Left renal pelvis (tissue), 4 donors: ENCODE data around the gene ACSL5. TPM values are rescaled to one million over a fixed set of nuclear protein-coding genes. Genes with fewer than 3 reads are reported as not detected.
"Not testable (repeated sequence)": the region's sequence is repeated elsewhere in the genome, so short reads cannot be mapped to it uniquely, and the experiment has no call there.

ENCODE experiments used
- DNase-seq, 4 donors: peaks; one replicate each; pipeline ENCODE4 v3.0.0-alpha.2; 2013; ENCODE audit warnings: low read depth in 4 of 4, low spot score in 3 of 4
- polyA plus RNA-seq, 4 donors: library from polyadenylated mRNA; unstranded; fragments of 120-200 nt; gene quantifications; one replicate each; pipeline ENCODE4 v1.2.1, GENCODE V29; 2013; ENCODE audit not compliant: insufficient read length in 4 of 4

The ACSL5 gene
- polyA plus RNA-seq, 4 donors = 3.2 to 5.9 (median 4.2) TPM

- DNase-seq = no peak
These were observed 81.2 kb downstream of the ACSL5 start for GRCh38 chr10:112454910-112455779.

GRCh38 chr10:112456533-112456932 is 82.6 kb downstream of the ACSL5 start:
- no peak for DNase-seq

GRCh38 chr10:112460366-112460765 is 86.5 kb downstream of the ACSL5 start:
- no peak for DNase-seq

- DNase-seq = no peak
These were observed 87.3 kb downstream of the ACSL5 start for GRCh38 chr10:112461029-112461887.

- DNase-seq = not testable (repeated sequence)
These were observed 90.2 kb downstream of the ACSL5 start for GRCh38 chr10:112464074-112464473.

GRCh38 chr10:112465299-112465883 is 91.5 kb downstream of the ACSL5 start:
- no peak for DNase-seq

- DNase-seq = no peak
These were observed 92.9 kb downstream of the ACSL5 start for GRCh38 chr10:112466802-112467201.

GRCh38 chr10:112467541-112468075 is 93.7 kb downstream of the ACSL5 start:
- no peak for DNase-seq

- DNase-seq = no peak
These were observed 98.1 kb downstream of the ACSL5 start for GRCh38 chr10:112471878-112472487.

- DNase-seq = no peak
These were observed 101.8 kb downstream of the ACSL5 start for GRCh38 chr10:112475575-112476218.

Other genes with a start within 250 kb of the ACSL5 start
- 10 to 100 TPM; 15.9 to 19.7 (median 16.4) TPM for gene GPAM, start 190.4 kb upstream of the ACSL5 start, polyA plus RNA-seq
- gene TECTB, start 90.7 kb upstream of the ACSL5 start, polyA plus RNA-seq = not detected
- gene ZDHHC6, start 72.8 kb downstream of the ACSL5 start, polyA plus RNA-seq = 10 to 100 TPM; 55.5 to 77.5 (median 73.8) TPM
- gene VTI1A, start 73.1 kb downstream of the ACSL5 start, polyA plus RNA-seq = 10 to 100 TPM; 13.9 to 21.5 (median 20.5) TPM